Measurements from ENCODE around the gene EFNB2.

Gene EFNB2

GRCh38 chr13:106525865-106526264, 9.6 kb downstream of the EFNB2 start:
- DNase-seq (ENCODE audit: low read depth), result no peak

- DNase-seq (ENCODE audit: low read depth), result no peak
Measured at GRCh38 chr13:106524108-106524507, 11.4 kb downstream of the EFNB2 start.

- no peak for DNase-seq (ENCODE audit: low read depth)
Measured at GRCh38 chr13:106523576-106523975, 11.9 kb downstream of the EFNB2 start.

GRCh38 chr13:106522898-106523525, 12.4 kb downstream of the EFNB2 start:
- no peak for DNase-seq (ENCODE audit: low read depth)

- no peak for DNase-seq (ENCODE audit: low read depth)
Measured at GRCh38 chr13:106522112-106522705, 13.3 kb downstream of the EFNB2 start.

GRCh38 chr13:106521095-106521799, 14.2 kb downstream of the EFNB2 start:
- DNase-seq (ENCODE audit: low read depth), result no peak

GRCh38 chr13:106520251-106521054, 15.0 kb downstream of the EFNB2 start:
- no peak for DNase-seq (ENCODE audit: low read depth)

GRCh38 chr13:106518512-106518911, 16.9 kb downstream of the EFNB2 start:
- no peak for DNase-seq (ENCODE audit: low read depth)

GRCh38 chr13:106517109-106517847, 18.2 kb downstream of the EFNB2 start:
- DNase-seq (ENCODE audit: low read depth), result no peak

GRCh38 chr13:106515635-106516254, 19.7 kb downstream of the EFNB2 start:
- DNase-seq (ENCODE audit: low read depth), result no peak

- no peak for DNase-seq (ENCODE audit: low read depth)
Measured at GRCh38 chr13:106514928-106515634, 20.4 kb downstream of the EFNB2 start.

- no peak for DNase-seq (ENCODE audit: low read depth)
Measured at GRCh38 chr13:106513025-106513983, 22.2 kb downstream of the EFNB2 start.

- peak; percentile 88 for DNase-seq (ENCODE audit: low read depth)
Measured at GRCh38 chr13:106507560-106508274, 27.7 kb downstream of the EFNB2 start.

- DNase-seq (ENCODE audit: low read depth), result no peak
Measured at GRCh38 chr13:106506286-106506685, 29.2 kb downstream of the EFNB2 start.

GRCh38 chr13:106505732-106506131, 29.7 kb downstream of the EFNB2 start:
- no peak for DNase-seq (ENCODE audit: low read depth)

- DNase-seq (ENCODE audit: low read depth), result no peak
Measured at GRCh38 chr13:106505295-106505694, 30.2 kb downstream of the EFNB2 start.

GRCh38 chr13:106503730-106504453, 31.6 kb downstream of the EFNB2 start:
- DNase-seq (ENCODE audit: low read depth), result no peak

- no peak for DNase-seq (ENCODE audit: low read depth)
Measured at GRCh38 chr13:106503272-106503671, 32.2 kb downstream of the EFNB2 start.

Data from GM04503 (cell line).